NCI-H2227 (cell line): ENCODE results near the gene PCDHGA10.
"Not testable (repeated sequence)": the region's sequence is repeated elsewhere in the genome, so short reads cannot be mapped to it uniquely, and the experiment has no call there.

Source experiments
- DNase-seq: peaks from one replicate; lab custom pipeline; 2025; ENCODE audit not compliant: unreplicated experiment; lab: John Stamatoyannopoulos, UW

Gene PCDHGA10

DNA sequence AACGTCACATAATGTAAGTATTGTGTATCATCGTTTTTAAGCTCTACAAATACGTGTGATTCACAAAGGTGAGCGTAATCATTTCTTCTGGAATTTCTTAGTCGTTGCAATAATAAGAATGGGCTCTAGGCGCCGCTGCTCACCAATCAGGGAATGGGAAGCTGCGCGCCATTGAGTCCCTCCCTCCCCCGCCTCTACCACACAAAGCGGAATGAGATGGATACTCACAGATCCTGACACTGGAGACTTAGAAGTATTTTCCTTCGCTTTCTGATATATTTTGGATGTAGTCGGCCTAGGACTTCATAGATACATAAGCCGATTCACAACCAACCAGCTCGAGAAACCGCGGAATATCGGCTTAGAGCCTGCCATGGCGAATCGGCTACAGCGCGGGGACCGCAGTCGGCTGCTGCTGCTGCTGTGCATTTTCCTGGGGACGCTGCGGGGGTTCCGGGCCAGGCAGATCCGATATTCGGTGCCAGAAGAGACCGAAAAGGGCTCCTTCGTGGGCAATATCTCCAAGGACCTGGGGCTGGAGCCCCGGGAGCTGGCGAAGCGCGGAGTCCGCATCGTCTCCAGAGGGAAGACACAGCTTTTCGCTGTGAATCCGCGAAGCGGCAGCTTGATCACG is 8.2 kb downstream of the PCDHGA10 start, which contains the start of gene PCDHGA11:
TSS of gene PCDHGA11 (plus strand) at position 197 of the 634 bp plus-strand sequence. CDS start at position 374, 177 bp downstream.
- peak; percentile 24 for DNase-seq

DNA sequence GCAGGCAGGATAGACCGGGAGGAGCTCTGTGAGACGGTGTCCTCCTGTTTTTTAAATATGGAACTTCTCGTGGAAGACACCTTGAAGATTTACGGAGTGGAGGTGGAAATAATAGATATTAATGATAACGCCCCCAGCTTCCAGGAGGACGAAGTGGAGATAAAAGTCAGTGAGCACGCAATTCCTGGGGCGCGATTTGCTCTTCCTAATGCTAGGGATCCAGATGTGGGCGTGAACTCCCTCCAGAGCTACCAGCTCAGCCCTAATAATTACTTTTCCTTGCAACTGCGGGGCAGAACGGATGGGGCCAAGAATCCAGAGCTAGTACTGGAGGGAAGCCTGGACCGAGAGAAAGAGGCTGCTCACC is 8.7 kb downstream of the PCDHGA10 start:
- no peak for DNase-seq

DNA sequence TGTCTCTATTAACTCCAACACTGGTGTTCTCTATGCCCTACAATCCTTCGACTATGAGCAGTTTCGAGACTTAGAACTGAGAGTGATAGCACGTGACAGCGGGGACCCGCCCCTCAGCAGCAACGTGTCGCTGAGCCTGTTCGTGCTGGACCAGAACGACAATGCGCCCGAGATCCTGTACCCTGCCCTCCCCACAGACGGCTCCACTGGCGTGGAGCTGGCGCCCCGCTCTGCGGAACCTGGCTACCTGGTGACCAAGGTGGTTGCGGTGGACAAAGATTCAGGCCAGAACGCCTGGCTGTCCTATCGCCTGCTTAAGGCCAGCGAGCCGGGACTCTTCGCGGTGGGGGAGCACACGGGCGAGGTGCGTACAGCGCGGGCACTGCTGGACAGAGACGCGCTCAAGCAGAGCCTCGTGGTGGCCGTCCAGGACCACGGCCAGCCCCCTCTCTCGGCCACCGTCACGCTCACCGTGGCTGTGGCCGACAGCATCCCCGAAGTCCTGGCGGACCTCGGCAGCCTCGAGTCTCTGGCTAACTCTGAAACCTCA is 10.0 kb downstream of the PCDHGA10 start:
- DNase-seq, result no peak

DNA sequence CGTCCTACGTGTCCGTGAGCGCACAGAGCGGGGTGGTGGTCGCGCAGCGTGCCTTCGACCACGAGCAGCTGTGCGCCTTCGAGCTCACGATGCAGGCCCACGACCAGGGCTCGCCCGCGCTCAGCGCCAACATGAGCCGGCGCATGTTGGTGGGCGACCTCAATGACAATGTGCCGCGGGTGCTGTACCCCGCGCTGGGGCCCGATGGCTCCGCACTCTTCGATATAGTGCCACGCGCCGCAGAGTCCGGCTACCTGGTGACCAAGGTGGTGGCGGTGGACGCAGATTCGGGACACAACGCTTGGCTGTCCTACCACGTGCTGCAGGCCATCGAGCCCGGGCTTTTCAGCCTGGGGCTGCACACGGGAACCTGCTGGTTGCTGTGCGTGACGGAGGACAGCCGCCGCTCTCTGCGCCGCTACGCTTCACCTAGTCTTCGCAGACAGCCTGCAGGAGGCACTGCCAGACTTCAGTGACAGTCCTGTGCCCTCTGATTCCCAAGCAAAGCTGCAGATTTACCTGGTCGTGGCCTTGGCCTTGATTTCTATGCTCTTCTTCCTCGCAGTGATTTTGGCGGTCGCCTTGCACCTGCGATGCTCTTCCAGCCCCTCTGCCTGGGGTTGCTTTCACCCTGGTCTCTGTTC is 15.1 kb downstream of the PCDHGA10 start:
- no peak for DNase-seq

DNA sequence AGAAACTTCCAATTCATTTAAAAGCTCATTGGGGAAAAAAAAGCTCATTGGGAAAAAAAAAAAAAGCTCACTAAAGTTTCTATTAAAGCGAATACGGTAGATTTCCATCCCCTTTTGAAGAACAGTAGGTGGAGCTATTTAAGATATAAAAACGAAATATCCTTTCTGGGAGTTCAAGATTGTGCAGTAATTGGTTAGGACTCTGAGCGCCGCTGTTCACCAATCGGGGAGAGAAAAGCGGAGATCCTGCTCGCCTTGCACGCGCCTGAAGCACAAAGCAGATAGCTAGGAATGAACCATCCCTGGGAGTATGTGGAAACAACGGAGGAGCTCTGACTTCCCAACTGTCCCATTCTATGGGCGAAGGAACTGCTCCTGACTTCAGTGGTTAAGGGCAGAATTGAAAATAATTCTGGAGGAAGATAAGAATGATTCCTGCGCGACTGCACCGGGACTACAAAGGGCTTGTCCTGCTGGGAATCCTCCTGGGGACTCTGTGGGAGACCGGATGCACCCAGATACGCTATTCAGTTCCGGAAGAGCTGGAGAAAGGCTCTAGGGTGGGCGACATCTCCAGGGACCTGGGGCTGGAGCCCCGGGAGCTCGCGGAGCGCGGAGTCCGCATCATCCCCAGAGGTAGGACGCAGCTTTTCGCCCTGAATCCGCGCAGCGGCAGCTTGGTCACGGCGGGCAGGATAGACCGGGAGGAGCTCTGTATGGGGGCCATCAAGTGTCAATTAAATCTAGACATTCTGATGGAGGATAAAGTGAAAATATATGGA is 17.7 kb downstream of the PCDHGA10 start, which contains the start of gene PCDHGA12:
TSS of gene PCDHGA12 (plus strand) at position 176 of the 782 bp plus-strand sequence. CDS start at position 429, 253 bp downstream.
- DNase-seq, result no peak

DNA sequence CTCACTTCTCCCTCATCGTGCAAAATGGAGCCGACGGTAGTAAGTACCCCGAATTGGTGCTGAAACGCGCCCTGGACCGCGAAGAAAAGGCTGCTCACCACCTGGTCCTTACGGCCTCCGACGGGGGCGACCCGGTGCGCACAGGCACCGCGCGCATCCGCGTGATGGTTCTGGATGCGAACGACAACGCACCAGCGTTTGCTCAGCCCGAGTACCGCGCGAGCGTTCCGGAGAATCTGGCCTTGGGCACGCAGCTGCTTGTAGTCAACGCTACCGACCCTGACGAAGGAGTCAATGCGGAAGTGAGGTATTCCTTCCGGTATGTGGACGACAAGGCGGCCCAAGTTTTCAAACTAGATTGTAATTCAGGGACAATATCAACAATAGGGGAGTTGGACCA is 18.5 kb downstream of the PCDHGA10 start:
- no peak for DNase-seq

GRCh38 chr5:141432308-141432707 is 19.5 kb downstream of the PCDHGA10 start:
- not testable (repeated sequence) for DNase-seq

DNA sequence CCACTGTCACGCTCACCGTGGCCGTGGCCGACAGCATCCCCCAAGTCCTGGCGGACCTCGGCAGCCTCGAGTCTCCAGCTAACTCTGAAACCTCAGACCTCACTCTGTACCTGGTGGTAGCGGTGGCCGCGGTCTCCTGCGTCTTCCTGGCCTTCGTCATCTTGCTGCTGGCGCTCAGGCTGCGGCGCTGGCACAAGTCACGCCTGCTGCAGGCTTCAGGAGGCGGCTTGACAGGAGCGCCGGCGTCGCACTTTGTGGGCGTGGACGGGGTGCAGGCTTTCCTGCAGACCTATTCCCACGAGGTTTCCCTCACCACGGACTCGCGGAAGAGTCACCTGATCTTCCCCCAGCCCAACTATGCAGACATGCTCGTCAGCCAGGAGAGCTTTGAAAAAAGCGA is 19.9 kb downstream of the PCDHGA10 start:
- not testable (repeated sequence) for DNase-seq

GRCh38 chr5:141434006-141434405 is 21.2 kb downstream of the PCDHGA10 start:
- DNase-seq, result no peak

GRCh38 chr5:141437221-141437620 is 24.4 kb downstream of the PCDHGA10 start:
- no peak for DNase-seq

DNA sequence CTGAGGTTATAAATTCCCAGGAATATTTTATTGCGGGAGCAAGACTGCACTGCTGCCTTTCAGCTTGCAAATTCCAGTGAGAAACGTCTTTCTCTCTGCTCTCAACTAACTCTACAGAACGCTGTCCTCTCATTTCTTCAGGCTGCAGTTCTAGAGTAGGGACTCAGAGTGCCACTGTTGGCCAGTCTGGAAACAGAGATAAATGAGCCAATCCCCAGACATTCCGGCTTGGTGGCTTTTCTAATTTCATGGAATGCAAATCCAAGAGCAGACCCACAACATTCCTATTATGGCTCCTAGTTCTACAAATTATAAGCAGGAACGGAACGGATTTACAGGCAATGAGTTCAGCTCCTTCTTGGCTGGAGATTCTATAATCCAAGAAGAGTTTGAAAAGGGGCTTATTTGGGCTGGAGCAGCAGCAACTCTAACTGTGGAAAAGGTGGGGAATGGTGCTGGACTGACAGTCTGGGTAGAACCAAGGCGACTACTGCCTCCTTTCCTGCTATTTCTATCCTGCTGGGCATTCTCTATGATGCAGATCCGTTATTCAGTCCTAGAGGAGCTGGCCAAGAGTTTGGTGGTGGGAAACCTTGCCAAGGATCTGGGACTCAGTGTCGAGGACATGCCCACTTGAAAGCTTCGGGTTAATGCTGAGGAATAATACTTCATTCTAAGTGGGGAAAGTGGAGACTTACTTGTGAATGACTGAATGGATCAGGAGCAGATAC is 26.8 kb downstream of the PCDHGA10 start:
- DNase-seq, result no peak

DNA sequence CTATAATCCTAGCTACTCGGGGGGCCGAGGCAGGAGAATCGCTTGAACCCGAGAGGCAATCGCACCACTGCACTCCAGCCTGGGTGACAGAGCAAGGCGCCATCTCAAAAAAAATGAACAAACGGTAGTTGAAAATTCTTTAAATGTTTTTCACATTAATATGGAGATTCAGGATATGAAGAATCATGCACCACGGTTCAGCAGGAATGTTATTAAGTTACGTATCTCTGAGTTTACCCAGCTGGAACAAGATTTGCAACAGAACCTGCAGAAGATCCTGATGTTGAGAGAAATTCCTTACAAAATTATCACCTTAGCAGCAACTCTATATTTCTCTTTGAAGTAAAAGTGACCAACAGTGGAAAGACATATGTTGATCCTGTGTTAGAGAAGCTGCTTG is 27.6 kb downstream of the PCDHGA10 start:
- no peak for DNase-seq

DNA sequence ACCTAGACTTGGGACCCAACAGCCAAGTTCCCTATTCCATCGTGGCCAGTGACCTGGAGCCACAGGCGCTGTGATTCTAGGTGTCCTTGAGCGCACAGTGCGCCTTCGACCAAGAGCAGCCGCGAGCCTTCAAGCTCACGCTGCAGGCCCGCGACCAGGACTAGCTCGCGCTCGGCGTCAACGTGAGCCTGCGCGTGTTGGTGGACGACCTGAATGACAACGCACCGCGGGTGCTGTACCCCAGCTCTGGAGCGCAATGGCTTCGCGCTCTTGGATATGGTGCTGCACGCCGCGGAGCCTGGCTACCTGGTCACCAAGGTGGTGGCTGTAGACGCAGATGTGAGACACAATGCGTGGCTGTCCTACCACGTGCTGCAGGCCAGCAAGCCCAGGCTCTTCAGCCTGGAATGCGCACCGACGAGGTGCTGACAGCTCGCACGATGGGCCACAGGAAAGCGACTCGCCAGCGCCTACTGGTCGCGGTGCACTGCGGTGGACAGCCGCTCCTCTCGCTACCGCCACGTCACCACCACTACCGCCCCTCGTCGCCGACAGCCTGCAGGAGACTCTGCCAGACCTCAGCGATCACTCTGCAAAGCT is 28.9 kb downstream of the PCDHGA10 start:
- no peak for DNase-seq

DNA sequence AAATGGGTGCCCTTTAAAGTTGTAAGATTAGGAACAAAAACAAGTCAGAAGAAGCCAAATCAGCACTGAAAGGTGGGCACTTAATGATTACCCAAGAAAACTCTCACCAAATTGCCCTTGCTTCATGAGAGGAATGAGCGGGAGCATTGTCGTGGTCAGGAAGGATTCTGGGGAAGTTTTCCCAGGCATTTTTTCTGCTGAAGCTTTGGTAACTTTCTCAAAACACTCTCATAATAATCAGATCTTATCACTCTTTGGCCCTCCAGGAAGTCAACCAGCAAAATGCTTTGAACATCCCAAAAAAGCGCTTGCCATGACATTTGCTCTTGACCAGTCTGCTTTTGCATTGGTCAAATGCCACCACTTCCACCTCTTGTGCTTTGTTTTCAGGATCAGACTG is 52.6 kb downstream of the PCDHGA10 start:
- no peak for DNase-seq
